GM10248 (cell line): ENCODE data around the gene AJUBA.
"Not testable (repeated sequence)": the region's sequence is repeated elsewhere in the genome, so short reads cannot be mapped to it uniquely, and the experiment has no call there.

Source experiments
- CTCF ChIA-PET: fragments of 300-600 bp; sonication (Branson Sonifier 250); formaldehyde crosslinking; extraction: SDS; loops from one replicate; lab custom pipeline; 2021; ENCODE audit warnings: antibody characterized with exemption; lab: Yijun Ruan, JAX
- POLR2A ChIA-PET: fragments of 350-650 bp; sonication (Branson Sonifier 250); formaldehyde crosslinking; extraction: SDS; loops from one replicate; lab custom pipeline; 2020; ENCODE audit warnings: antibody characterized with exemption; lab: Yijun Ruan, JAX
- DNase-seq: peaks from one replicate; pipeline ENCODE4 v3.0.0; 2012; ENCODE audit errors: extremely low spot score
- CTCF ChIP-seq: IDR thresholded peaks from 2 replicates; pipeline ENCODE4 v1.5.1; 2012; ENCODE audit warnings: mild to moderate bottlenecking, low read depth; ENCODE audit errors: extremely low read depth, missing control alignments, control extremely low read depth

Gene AJUBA

GRCh38 chr14:23008831-23009230 is 26.5 kb upstream of the AJUBA start:
- no peak for TF ChIP-seq CTCF
- ChIA-PET POLR2A (interaction anchor here (0.5 kb wide), 1 partner anchor 296 kb away, joined by 4 read pairs; no protein-coding TSS in a partner anchor), CTCF (interaction anchor here (1.1 to 8.6 kb wide), 6 partner anchors 14 to 60 kb away, joined by 4 to 91 read pairs (median 18); no protein-coding TSS in a partner anchor)
- DNase-seq = no peak

GRCh38 chr14:23006544-23007419 is 24.4 kb upstream of the AJUBA start:
- ChIA-PET CTCF (interaction anchor here (0.7 to 8.6 kb wide), 32 partner anchors 9 to 373 kb away, joined by 3 to 91 read pairs (median 5); partner anchors contain the start of genes ACIN1, AJUBA, CDH24 and HAUS4), POLR2A (interaction anchor here (1.0 to 1.6 kb wide), 9 partner anchors 10 to 91 kb away, joined by 3 to 11 read pairs (median 4); partner anchors contain the start of genes PSMB5 and RBM23)
- TF ChIP-seq CTCF = no peak
- peak; percentile 97 for DNase-seq

GRCh38 chr14:23006188-23006534 is 23.8 kb upstream of the AJUBA start:
- ChIA-PET POLR2A (interaction anchor here (1.0 to 1.6 kb wide), 4 partner anchors 11 to 70 kb away, joined by 3 to 9 read pairs (median 3); no protein-coding TSS in a partner anchor), CTCF (interaction anchor here (0.8 to 8.6 kb wide), 21 partner anchors 12 to 373 kb away, joined by 3 to 91 read pairs (median 7); partner anchors contain the start of genes ACIN1, CDH24, HAUS4 and PRMT5)
- no peak for TF ChIP-seq CTCF
- DNase-seq = no peak

DNA sequence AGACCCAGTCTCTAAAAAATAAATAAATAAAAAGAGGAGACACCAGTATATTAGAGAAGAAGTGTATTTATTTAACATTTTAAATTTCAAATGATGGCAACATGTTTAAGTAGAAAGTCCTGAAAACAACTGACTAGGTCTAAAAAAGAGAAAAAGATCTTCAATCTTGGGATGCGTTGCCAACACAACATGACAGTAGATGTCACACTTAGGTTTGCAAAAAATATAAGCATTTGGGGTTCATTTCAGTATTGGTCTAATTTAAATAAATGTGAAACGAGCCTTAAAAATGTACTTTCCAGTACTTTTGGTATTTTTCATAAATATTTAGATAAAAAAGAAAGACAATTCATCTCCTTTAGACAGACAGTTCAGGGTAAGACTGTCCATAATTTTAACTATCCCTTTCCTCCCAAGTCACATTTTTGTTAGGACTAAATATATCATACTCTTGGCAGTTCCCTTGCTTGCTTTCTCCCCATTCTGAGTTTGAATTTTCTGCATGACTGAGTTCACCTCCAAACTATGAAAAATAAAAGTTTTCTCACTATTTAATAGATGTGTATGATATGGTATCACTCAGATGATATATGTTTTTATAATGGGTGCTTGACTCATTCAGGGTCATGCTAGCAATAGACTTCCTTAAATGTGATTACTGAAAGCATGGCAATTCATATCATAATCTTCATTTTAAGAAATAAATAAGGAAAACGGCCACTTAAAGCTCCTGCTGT is 23.3 kb upstream of the AJUBA start:
- POLR2A ChIA-PET = interaction anchor here (1.3 kb wide), 1 partner anchor 11 kb away, joined by 3 read pairs; no protein-coding TSS in a partner anchor
- TF ChIP-seq CTCF = no peak
- DNase-seq = no peak
- CTCF ChIA-PET = interaction anchor here (0.8 to 8.6 kb wide), 15 partner anchors 11 to 75 kb away, joined by 3 to 91 read pairs (median 11); partner anchors contain the start of genes CDH24, HAUS4 and PRMT5

- POLR2A ChIA-PET, DNase-seq: not testable (repeated sequence)
- CTCF ChIA-PET = interaction anchor here (1.2 to 8.6 kb wide), 5 partner anchors 10 to 66 kb away, joined by 3 to 91 read pairs (median 5); no protein-coding TSS in a partner anchor
Measured at GRCh38 chr14:23004274-23004673, 21.9 kb upstream of the AJUBA start.

DNA sequence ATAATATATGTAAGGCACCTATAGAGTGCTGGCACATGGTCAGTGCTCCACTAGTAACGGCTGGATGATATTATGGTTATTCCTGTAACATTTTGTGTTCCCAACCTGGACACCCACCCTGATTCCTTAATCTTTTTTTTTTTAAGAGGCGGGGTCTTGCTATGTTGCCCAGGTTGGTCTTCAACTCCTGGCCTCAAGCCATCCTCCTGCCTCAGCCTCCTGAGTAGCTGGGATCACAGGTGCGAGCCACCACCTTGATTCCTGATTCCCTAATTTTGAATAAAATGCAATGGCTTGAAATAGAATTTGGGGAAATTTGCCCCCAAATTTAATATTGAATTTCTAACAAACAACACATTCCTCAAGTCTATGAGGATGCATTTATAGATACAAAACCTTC is 20.2 kb upstream of the AJUBA start:
- no peak for DNase-seq
- CTCF ChIA-PET = interaction anchor here (1.2 to 8.6 kb wide), 6 partner anchors 8 to 73 kb away, joined by 3 to 91 read pairs (median 6); partner anchors contain the start of gene CDH24
- POLR2A ChIA-PET = no interaction called here
- TF ChIP-seq CTCF = no peak
